RWPE1 (cell line): ENCODE results near the gene ACAD11.

Experiments used
- CTCF ChIA-PET: fragments of 350-600 bp; sonication (Branson Sonifier 250); formaldehyde crosslinking; extraction: SDS; loops from one replicate; lab custom pipeline; 2021; lab: Yijun Ruan, JAX
- POLR2A ChIA-PET: fragments of 400-600 bp; formaldehyde crosslinking; extraction: SDS; loops from one replicate; lab custom pipeline; 2020; ENCODE audit warnings: antibody characterized with exemption; ENCODE audit not compliant: low non-redundant PET; lab: Yijun Ruan, JAX
- DNase-seq: peaks from one replicate; pipeline ENCODE4 v3.0.0; 2012; ENCODE audit warnings: low spot score
- H3K27ac ChIP-seq: fragments of 450-650 bp; 2 replicates; pipeline ENCODE4 v1.5.1; 2017
- TF ChIP-seq, protein P1 (sequence below): fragments of 450-650 bp; conservative IDR thresholded peaks from 2 replicates; pipeline ENCODE4 v1.5.1; 2017; ENCODE audit warnings: low read depth, mild to moderate bottlenecking

ACAD11 gene

DNA sequence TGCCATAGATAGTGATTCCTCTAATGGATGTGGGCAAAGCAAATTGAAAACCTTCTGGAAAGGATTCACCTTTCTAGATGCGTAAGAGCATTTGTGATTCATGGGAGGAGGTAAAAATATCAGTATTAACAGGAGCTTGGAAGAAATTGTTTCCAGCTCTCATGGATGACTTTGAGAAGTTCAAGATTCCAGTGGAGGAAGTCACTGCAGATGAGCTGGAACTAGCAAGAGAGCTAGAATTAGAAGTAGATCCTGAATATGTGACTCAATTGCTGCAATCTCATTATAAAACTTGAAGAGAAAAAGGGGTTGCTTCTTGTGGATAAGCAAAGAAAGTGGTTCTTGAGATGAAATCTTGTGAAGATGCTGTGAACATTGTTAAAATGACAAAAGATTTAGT, 150.5 kb downstream of the ACAD11 start:
- ChIA-PET CTCF (interaction anchor here (0.7 to 1.3 kb wide), 2 partner anchors 16 to 134 kb away, joined by 3 read pairs; no protein-coding TSS in a partner anchor), POLR2A (no interaction called here)
- TF ChIP-seq, protein P1, sequence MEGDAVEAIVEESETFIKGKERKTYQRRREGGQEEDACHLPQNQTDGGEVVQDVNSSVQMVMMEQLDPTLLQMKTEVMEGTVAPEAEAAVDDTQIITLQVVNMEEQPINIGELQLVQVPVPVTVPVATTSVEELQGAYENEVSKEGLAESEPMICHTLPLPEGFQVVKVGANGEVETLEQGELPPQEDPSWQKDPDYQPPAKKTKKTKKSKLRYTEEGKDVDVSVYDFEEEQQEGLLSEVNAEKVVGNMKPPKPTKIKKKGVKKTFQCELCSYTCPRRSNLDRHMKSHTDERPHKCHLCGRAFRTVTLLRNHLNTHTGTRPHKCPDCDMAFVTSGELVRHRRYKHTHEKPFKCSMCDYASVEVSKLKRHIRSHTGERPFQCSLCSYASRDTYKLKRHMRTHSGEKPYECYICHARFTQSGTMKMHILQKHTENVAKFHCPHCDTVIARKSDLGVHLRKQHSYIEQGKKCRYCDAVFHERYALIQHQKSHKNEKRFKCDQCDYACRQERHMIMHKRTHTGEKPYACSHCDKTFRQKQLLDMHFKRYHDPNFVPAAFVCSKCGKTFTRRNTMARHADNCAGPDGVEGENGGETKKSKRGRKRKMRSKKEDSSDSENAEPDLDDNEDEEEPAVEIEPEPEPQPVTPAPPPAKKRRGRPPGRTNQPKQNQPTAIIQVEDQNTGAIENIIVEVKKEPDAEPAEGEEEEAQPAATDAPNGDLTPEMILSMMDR = no peak
- no peak for DNase-seq
- no peak overlapping the region for H3K27ac ChIP-seq
